Measurements from ENCODE around the gene PLEKHJ1.

- TF ChIP-seq CTCF (IDR thresholded peaks at IDR 0.05) (no peak), POLR2A (IDR thresholded peaks at IDR 0.05) (no peak), POLR2AphosphoS5 (IDR thresholded peaks at IDR 0.05) (no peak), EP300 (IDR thresholded peaks at IDR 0.05) (no peak)
Observed at GRCh38 chr19:2254064-2254872, 18.1 kb upstream of the PLEKHJ1 start.

Measured in suprapubic skin (tissue), 4 donors.